Body of pancreas (tissue), 4 donors: ENCODE results near the gene SLC6A3.

Experiments
- CTCF ChIP-seq, 7 experiments: fragments of 450-650 bp in 4 of 7; fragments of 200-600 bp in 3 of 7; sonication (generic) in 3 of 7; IDR thresholded peaks; one replicate each; pipeline ENCODE4 v1.5.1; 2016 to 2019; ENCODE audit warnings: antibody characterized with exemption in 7 of 7
- POLR2A ChIP-seq, 3 donors: fragments of 450-650 bp; IDR thresholded peaks; one replicate each; pipeline ENCODE4 v1.6.1; 2016; ENCODE audit warnings: antibody characterized with exemption in 3 of 3, mild to moderate bottlenecking in 2 of 3

GRCh38 chr5:1479066-1479465, 33.8 kb upstream of the SLC6A3 start:
- no peak for TF ChIP-seq CTCF (IDR thresholded peaks at IDR 0.05)
- no peak for TF ChIP-seq POLR2A (IDR thresholded peaks at IDR 0.05)
